ENCODE data around the gene NUDT16L1.

The NUDT16L1 gene

GRCh38 chr16:4686497-4687210 lies 6.7 kb upstream of the NUDT16L1 start:
- Histone ChIP-seq H3K4me3 (no peak overlapping the region), H3K9ac (peak overlapping the region in 2 of 11 experiments; percentile 14 to 81; a peak in 1 of 22 replicates), H4K20me1 (peaks cover 0 to 97% (median 62%) of the 10 kb centered on the region in 11 experiments; a peak in 18 of 22 replicates), H3K4me2 (peak overlapping the region in 9 of 11 experiments; percentile 10 to 100 (median 97); a peak in 14 of 22 replicates), H3K27me3 (no peaks in the 10 kb centered on the region), H3K4me1 (peaks cover 41 to 94% (median 71%) of the 10 kb centered on the region in 10 experiments), H3K9me3 (replicated peaks in 1 of 11) (no peaks in the 10 kb centered on the region), H3K27ac (peak overlapping the region in 3 of 11 experiments; percentile 9 to 91 (median 38); a peak in 4 of 22 replicates), H3K36me3 (peaks cover 56 to 87% (median 72%) of the 10 kb centered on the region in 11 experiments)
- TF ChIP-seq Cebpa-rat (IDR thresholded peaks at IDR 0.05), result no peak

GRCh38 chr16:4687416-4687815 lies 5.9 kb upstream of the NUDT16L1 start:
- peak overlapping the region in 8 of 11 experiments; percentile 10 to 81 (median 70); a peak in 10 of 22 replicates for H3K9ac ChIP-seq
- H4K20me1 ChIP-seq, result peaks cover 0 to 97% (median 55%) of the 10 kb centered on the region in 11 experiments; a peak in 18 of 22 replicates
- peak overlapping the region in 4 of 11 experiments; percentile 79 to 91 (median 84); a peak in 5 of 22 replicates for H3K27ac ChIP-seq
- H3K27me3 ChIP-seq, result no peaks in the 10 kb centered on the region
- peak overlapping the region; percentile 82 to 100 (median 97); a peak in 21 of 22 replicates for H3K4me2 ChIP-seq
- peaks cover 49 to 95% (median 77%) of the 10 kb centered on the region in 10 experiments for H3K4me1 ChIP-seq
- no peaks in the 10 kb centered on the region for H3K9me3 ChIP-seq (replicated peaks in 1 of 11)
- H3K4me3 ChIP-seq, result no peak overlapping the region
- H3K36me3 ChIP-seq, result peaks cover 48 to 79% (median 64%) of the 10 kb centered on the region in 11 experiments
- no peak for TF ChIP-seq Cebpa-rat (IDR thresholded peaks at IDR 0.05)

DNA sequence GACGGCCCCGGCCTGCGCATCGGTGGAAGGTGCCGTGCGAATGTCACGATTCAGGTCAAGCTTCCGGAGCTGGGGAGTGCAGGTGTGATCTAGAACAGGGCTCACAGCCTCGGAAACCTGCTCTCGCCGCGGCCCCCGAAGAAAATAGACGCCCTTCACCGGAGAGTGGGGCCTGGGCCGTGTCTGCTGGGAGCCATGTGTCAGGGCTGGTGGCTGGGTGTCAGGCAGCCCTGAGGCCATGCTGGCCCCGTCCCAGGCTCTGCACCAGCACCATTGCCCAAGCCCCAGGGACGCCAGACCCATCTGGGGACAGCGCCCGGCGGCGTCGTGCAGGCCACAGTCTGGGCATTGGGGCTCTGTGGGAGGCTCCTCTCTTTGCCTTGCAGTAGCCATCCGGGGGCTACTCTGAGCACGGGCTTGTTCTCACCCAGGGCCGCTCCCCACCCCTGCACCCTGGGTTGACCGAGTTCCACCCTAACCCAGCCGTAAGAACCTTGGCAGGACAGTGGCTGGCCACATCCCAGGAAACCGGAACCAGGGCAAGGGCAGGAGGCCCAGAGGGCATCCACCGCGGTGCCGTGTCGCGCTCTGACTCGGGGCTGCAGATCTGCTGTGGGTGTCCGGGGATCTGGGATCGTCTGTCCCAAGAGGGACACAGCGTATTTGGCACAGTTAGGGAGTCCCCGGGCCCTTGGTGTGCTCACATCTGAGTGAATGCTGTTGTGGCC lies 5.3 kb upstream of the NUDT16L1 start:
- Histone ChIP-seq H3K4me2 (peak overlapping the region; percentile 82 to 100 (median 97)), H3K9me3 (replicated peaks in 1 of 11) (no peaks in the 10 kb centered on the region), H3K9ac (peak overlapping the region; percentile 15 to 81 (median 65); a peak in 19 of 22 replicates), H4K20me1 (peaks cover 0 to 96% (median 49%) of the 10 kb centered on the region in 11 experiments; a peak in 17 of 22 replicates), H3K27ac (peak overlapping the region in 9 of 11 experiments; percentile 4 to 91 (median 79); a peak in 17 of 22 replicates), H3K36me3 (peaks cover 41 to 73% (median 57%) of the 10 kb centered on the region in 11 experiments), H3K4me3 (peak overlapping the region in 5 of 10 experiments; percentile 17 to 52 (median 42); a peak in 7 of 20 replicates), H3K4me1 (peaks cover 56 to 95% (median 83%) of the 10 kb centered on the region in 10 experiments), H3K27me3 (no peaks in the 10 kb centered on the region)
- no peak for TF ChIP-seq Cebpa-rat (IDR thresholded peaks at IDR 0.05)

DNA sequence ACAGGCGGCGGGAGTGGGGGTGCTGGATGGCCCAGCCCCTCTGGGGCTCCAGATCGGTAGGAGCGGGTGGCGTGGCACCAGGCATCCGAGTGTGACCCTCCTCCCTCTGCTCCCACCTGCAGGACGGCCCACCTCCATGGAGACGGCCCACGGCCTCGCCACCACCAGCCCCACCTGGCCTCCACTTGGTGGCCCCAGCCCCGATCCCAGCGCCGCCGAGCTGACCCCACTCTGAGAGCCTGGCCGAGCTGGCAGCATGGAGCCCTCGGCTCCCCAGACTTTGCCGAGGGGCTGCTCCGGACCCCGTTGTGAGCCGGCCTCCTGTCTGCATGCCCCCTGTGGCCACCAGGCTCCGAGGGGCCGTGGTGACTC lies 4.7 kb upstream of the NUDT16L1 start:
- peaks cover 57 to 92% (median 84%) of the 10 kb centered on the region in 10 experiments for H3K4me1 ChIP-seq
- H3K9me3 ChIP-seq (replicated peaks in 1 of 11), result no peaks in the 10 kb centered on the region
- no peaks in the 10 kb centered on the region for H3K27me3 ChIP-seq
- no peak for TF ChIP-seq Cebpa-rat (IDR thresholded peaks at IDR 0.05)
- H3K27ac ChIP-seq, result peak overlapping the region in 9 of 11 experiments; percentile 4 to 91 (median 79); a peak in 17 of 22 replicates
- peak overlapping the region; percentile 82 to 100 (median 97) for H3K4me2 ChIP-seq
- H4K20me1 ChIP-seq, result peaks cover 0 to 92% (median 49%) of the 10 kb centered on the region in 11 experiments; a peak in 17 of 22 replicates
- peaks cover 36 to 67% (median 52%) of the 10 kb centered on the region in 11 experiments for H3K36me3 ChIP-seq
- H3K4me3 ChIP-seq, result peak overlapping the region in 5 of 10 experiments; percentile 17 to 52 (median 42); a peak in 8 of 20 replicates
- peak overlapping the region; percentile 15 to 81 (median 65); a peak in 19 of 22 replicates for H3K9ac ChIP-seq

DNA sequence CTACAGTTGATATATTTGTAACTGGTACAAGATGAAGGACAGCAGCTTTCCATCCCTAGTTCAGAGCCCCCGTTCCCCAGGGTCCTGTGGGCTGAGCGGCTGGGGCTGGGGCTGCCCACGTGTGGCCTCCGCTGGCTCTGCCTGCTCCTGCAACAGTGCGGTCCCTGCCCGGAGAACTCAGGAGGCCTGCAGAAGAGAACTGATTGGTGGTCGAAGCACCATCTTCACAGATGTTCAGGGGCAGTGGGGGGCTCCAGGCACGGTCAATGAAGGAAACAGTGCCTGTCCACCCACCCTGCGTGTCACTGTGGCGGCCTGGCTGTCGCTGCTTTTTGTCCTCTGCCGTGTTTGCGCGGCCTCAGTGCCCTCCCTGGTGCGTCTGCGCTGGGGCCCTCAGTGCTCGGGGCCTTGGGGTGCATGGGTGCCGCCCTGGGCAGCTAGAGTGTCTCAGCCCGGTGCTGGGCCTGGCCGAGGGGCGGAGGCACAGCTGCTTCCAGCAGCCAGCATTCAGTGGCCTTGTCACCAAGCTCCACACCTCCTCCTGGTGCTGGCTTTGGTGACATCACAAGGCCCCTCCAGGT lies 4.2 kb upstream of the NUDT16L1 start:
- peak overlapping the region in 6 of 10 experiments; percentile 17 to 52 (median 46); a peak in 9 of 20 replicates for H3K4me3 ChIP-seq
- H4K20me1 ChIP-seq, result peaks cover 0 to 89% (median 47%) of the 10 kb centered on the region in 11 experiments; a peak in 17 of 22 replicates
- H3K4me2 ChIP-seq, result peak overlapping the region; percentile 82 to 100 (median 97)
- no peaks in the 10 kb centered on the region for H3K9me3 ChIP-seq (replicated peaks in 1 of 11)
- no peaks in the 10 kb centered on the region for H3K27me3 ChIP-seq
- TF ChIP-seq Cebpa-rat (IDR thresholded peaks at IDR 0.05), result no peak
- H3K4me1 ChIP-seq, result peaks cover 57 to 88% (median 83%) of the 10 kb centered on the region in 10 experiments
- peak overlapping the region in 10 of 11 experiments; percentile 29 to 81 (median 68); a peak in 18 of 22 replicates for H3K9ac ChIP-seq
- peak overlapping the region in 9 of 11 experiments; percentile 4 to 91 (median 79); a peak in 17 of 22 replicates for H3K27ac ChIP-seq
- H3K36me3 ChIP-seq, result peaks cover 32 to 62% (median 46%) of the 10 kb centered on the region in 11 experiments

DNA sequence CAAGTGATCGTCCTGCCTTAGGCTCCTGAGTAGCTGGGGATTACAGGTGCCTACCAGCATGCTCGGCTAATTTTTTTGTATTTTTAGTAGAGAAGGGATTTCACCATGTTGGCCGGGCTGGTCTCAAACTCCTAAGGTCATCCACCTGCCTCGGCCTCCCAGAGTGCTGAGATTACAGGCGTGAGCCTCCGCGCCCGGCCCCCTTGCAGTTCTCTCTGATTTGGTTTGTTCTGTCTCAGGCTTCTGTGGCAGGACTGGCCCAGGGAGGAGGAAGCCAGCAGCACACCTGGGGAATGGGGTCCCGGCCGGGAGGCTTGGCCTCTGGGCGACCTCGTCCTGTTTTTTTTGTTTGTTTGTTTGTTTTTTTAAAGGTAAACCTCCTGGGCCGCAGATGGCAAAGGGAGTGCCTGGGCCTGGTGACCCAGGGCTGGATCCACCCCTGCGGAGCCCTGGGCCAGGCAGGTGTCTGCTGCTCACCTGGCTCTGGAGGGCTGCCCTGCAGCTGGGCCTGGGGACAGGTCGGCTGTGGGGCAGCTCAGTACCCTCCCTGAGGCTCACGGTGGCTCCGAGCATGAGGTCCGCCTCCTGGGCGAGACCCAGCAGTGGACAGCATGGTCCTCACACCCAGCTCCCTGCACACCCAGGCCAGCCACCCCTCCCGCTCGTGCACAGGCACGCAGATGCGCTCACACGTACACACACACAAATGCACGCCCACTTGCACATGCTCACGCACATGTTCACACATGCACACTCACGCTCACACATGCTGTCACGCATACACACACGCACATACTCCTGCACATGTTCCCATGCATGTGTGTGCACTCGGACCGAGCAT lies 3.3 kb upstream of the NUDT16L1 start:
- no peak for TF ChIP-seq Cebpa-rat (IDR thresholded peaks at IDR 0.05)
- Histone ChIP-seq H3K4me2 (peak overlapping the region; percentile 82 to 100 (median 97)), H3K27ac (peak overlapping the region in 8 of 11 experiments; percentile 65 to 91 (median 80); a peak in 17 of 22 replicates)

GRCh38 chr16:4690946-4691665 lies 2.3 kb upstream of the NUDT16L1 start:
- H3K9me3 ChIP-seq (replicated peaks in 1 of 11), result no peaks in the 10 kb centered on the region
- H4K20me1 ChIP-seq, result peaks cover 16 to 86% (median 54%) of the 10 kb centered on the region in 11 experiments
- H3K4me3 ChIP-seq, result peak overlapping the region in 7 of 10 experiments; percentile 10 to 98 (median 31); a peak in 8 of 20 replicates
- 0 out of 22 replicates have a peak, but pooled peaks of 2 of the 11 experiments have one; percentile 14 to 33 for TF ChIP-seq Cebpa-rat (IDR thresholded peaks at IDR 0.05)
- peak overlapping the region; percentile 90 to 100 (median 97) for H3K4me2 ChIP-seq
- H3K27ac ChIP-seq, result peak overlapping the region in 9 of 11 experiments; percentile 46 to 93 (median 82); a peak in 18 of 22 replicates
- no peaks in the 10 kb centered on the region for H3K27me3 ChIP-seq
- H3K36me3 ChIP-seq, result peaks cover 26 to 57% (median 39%) of the 10 kb centered on the region in 11 experiments
- H3K4me1 ChIP-seq, result peaks cover 69 to 87% (median 86%) of the 10 kb centered on the region in 10 experiments
- H3K9ac ChIP-seq, result peak overlapping the region; percentile 21 to 93 (median 88); a peak in 20 of 22 replicates

More for the DNA sequence above, 3.3 kb upstream of the NUDT16L1 start:
- Histone ChIP-seq H3K4me1 (peaks cover 62 to 86% (median 82%) of the 10 kb centered on the region in 10 experiments), H4K20me1 (peaks cover 6 to 86% (median 48%) of the 10 kb centered on the region in 11 experiments), H3K36me3 (peaks cover 26 to 57% (median 39%) of the 10 kb centered on the region in 11 experiments), H3K9me3 (replicated peaks in 1 of 11) (no peaks in the 10 kb centered on the region), H3K4me3 (peak overlapping the region in 7 of 10 experiments; percentile 24 to 56 (median 45); a peak in 11 of 20 replicates), H3K27me3 (no peaks in the 10 kb centered on the region), H3K9ac (peak overlapping the region in 9 of 11 experiments; percentile 43 to 81 (median 70); a peak in 18 of 22 replicates)
